GM21825 (cell line): ENCODE measurements around the gene COPRS.
"Not testable (repeated sequence)": the region's sequence is repeated elsewhere in the genome, so short reads cannot be mapped to it uniquely, and the experiment has no call there.

Source experiments
- ATAC-seq: cut with Tn5 transposase; IDR thresholded peaks from one replicate; pipeline ENCODE4 v1.9.1; 2021; ENCODE audit warnings: mild to moderate bottlenecking, moderate library complexity; ENCODE audit not compliant: unreplicated experiment

Gene COPRS

GRCh38 chr17:31853911-31854470, 5.1 kb downstream of the COPRS start:
- no peak for ATAC-seq

GRCh38 chr17:31845291-31845690, 13.8 kb downstream of the COPRS start:
- ATAC-seq = no peak

- ATAC-seq = no peak
Measured at GRCh38 chr17:31843070-31843745, 15.8 kb downstream of the COPRS start.

- no peak for ATAC-seq
Measured at GRCh38 chr17:31842195-31843069, 16.6 kb downstream of the COPRS start.

GRCh38 chr17:31841850-31842194, 17.2 kb downstream of the COPRS start:
- ATAC-seq = no peak

GRCh38 chr17:31838636-31839225, 20.3 kb downstream of the COPRS start:
- ATAC-seq = no peak

GRCh38 chr17:31835984-31836383, 23.1 kb downstream of the COPRS start:
- ATAC-seq = no peak

GRCh38 chr17:31834448-31834847, 24.6 kb downstream of the COPRS start:
- no peak for ATAC-seq

- ATAC-seq = no peak
Measured at GRCh38 chr17:31832746-31833145, 26.3 kb downstream of the COPRS start.

- no peak for ATAC-seq
Measured at GRCh38 chr17:31830971-31831858, 27.8 kb downstream of the COPRS start.

- no peak for ATAC-seq
Measured at GRCh38 chr17:31829649-31830048, 29.4 kb downstream of the COPRS start.

GRCh38 chr17:31828955-31829354, 30.1 kb downstream of the COPRS start:
- not testable (repeated sequence) for ATAC-seq

GRCh38 chr17:31825961-31826691, 32.9 kb downstream of the COPRS start:
- ATAC-seq = no peak

- no peak for ATAC-seq
Measured at GRCh38 chr17:31824766-31825360, 34.2 kb downstream of the COPRS start.

GRCh38 chr17:31823014-31823413, 36.0 kb downstream of the COPRS start:
- ATAC-seq = no peak

GRCh38 chr17:31820691-31821435, 38.2 kb downstream of the COPRS start:
- no peak for ATAC-seq

GRCh38 chr17:31819578-31819977, 39.5 kb downstream of the COPRS start:
- no peak for ATAC-seq

GRCh38 chr17:31818863-31819262, 40.2 kb downstream of the COPRS start:
- not testable (repeated sequence) for ATAC-seq

GRCh38 chr17:31815212-31815730, 43.8 kb downstream of the COPRS start:
- ATAC-seq = no peak
